Adrenal gland (tissue), 12 donors: ENCODE measurements around the gene LRRC31. TPM values are rescaled to one million over a fixed set of nuclear protein-coding genes. Genes with fewer than 3 reads are reported as not detected.

Source experiments
- DNase-seq, 7 donors: peaks; one replicate each; pipeline ENCODE4 v3.0.0-alpha.2; 2019 to 2020
- H3K27ac ChIP-seq, 5 donors: fragments of 200-600 bp; sonication (generic) in 4 of 5; 1 replicate in 3 of 5; 2 replicates in 2 of 5; pipeline versions ENCODE4 v1.5.1 to v1.8.0; 2016 to 2020; ENCODE audit warnings: mild to moderate bottlenecking in 1 of 5
- H3K27me3 ChIP-seq: fragments of 200-600 bp; 2 replicates; pipeline ENCODE4 v1.8.0; 2021
- H3K36me3 ChIP-seq, 2 donors: fragments of 200-600 bp; replicated peaks in 1 of 2; 1 replicate in 1 of 2; 2 replicates in 1 of 2; pipeline versions ENCODE4 v1.5.1 to v1.8.0; 2018 to 2022
- H3K4me1 ChIP-seq, 2 donors: fragments of 200-600 bp; replicated peaks in 1 of 2; 1 replicate in 1 of 2; 2 replicates in 1 of 2; pipeline versions ENCODE4 v1.5.1 to v1.8.0; 2018 to 2021
- H3K4me3 ChIP-seq, 4 donors: fragments of 200-600 bp; sonication (generic) in 3 of 4; one replicate each; pipeline ENCODE4 v1.5.1; 2016 to 2018
- H3K9me3 ChIP-seq, 3 donors: fragments of 200-600 bp; sonication (generic) in 1 of 3; replicated peaks in 1 of 3; 1 replicate in 2 of 3; 2 replicates in 1 of 3; pipeline versions ENCODE4 v1.5.1 to v1.8.0; 2016 to 2021
- POLR2A ChIP-seq, 2 donors: fragments of 450-650 bp; IDR thresholded peaks; one replicate each; pipeline ENCODE4 v1.6.1; 2017; ENCODE audit warnings: antibody characterized with exemption in 2 of 2, mild to moderate bottlenecking in 2 of 2, moderate library complexity in 1 of 2
- WGBS, 4 donors: extraction: QIAGEN DNeasy Blood & Tissue Kit in 2 of 4; methylation state at CpG; one replicate each; pipeline versions ENCODE4 v1.1.5 to v1.1.7; 2013 to 2017; 5-methylcytosine and 5-hydroxymethylcytosine counted together
- intact Hi-C, 2 donors: fragments of 100-400 bp; cut with DNase I; formaldehyde crosslinking; loops; one replicate each; pipeline versions ENCODE4 v1.14.1 to v1.15.0; 2022 to 2023
- polyA plus RNA-seq, 3 donors: library from polyadenylated mRNA; stranded (reverse); fragments of 200-250 nt in 2 of 3; fragments of 350-450 nt in 1 of 3; fragmentation: Illumina TruSeq in 1 of 3; extraction: RNeasy Lipid Tissue Mini Kit (QIAGEN cat#74804) in 1 of 3; gene quantifications; one replicate each; pipeline ENCODE4 v1.2.3, GENCODE V29; 2013 to 2014
- total RNA-seq, 9 donors: library from RNA; depleted of rRNA in 4 of 9; stranded (reverse); fragments of >200 nt in 4 of 9; fragments of 120-200 nt in 1 of 9; fragmentation: NEBNext Ultra II Directional in 1 of 9; extraction: Animal tissue kit (Norgen Biotek cat#: 25700) in 1 of 9; gene quantifications; one replicate each; pipeline versions ENCODE4 v1.1.0 to v1.2.4, GENCODE V29; 2013 to 2023
- TF ChIP-seq, protein P1 (sequence below), 6 experiments: fragments of 450-650 bp in 4 of 6; fragments of 200-600 bp in 2 of 6; sonication (generic) in 1 of 6; IDR thresholded peaks; 1 replicate in 5 of 6; 2 replicates in 1 of 6; pipeline versions ENCODE4 v1.5.1 to v1.8.0; 2016 to 2021; ENCODE audit warnings: antibody characterized with exemption in 6 of 6, mild to moderate bottlenecking in 2 of 6, moderate library complexity in 1 of 6
- donor health status: healthy with polysubstance abuse.
- donor health status: Bipolar disorder and iron deficiency.
- donor health status: DM: yes; HTN: yes; CAD: no.
- donor health status: DM: no; HTN: no; CAD: no.
- donor health status: DM: no; HTN: no; CAD: no.
- donor health status: DM: yes; HTN: yes; CAD: no.

LRRC31 gene
- total and polyA plus RNA-seq, 12 donors = 0.06 TPM; not detected in 11

DNA sequence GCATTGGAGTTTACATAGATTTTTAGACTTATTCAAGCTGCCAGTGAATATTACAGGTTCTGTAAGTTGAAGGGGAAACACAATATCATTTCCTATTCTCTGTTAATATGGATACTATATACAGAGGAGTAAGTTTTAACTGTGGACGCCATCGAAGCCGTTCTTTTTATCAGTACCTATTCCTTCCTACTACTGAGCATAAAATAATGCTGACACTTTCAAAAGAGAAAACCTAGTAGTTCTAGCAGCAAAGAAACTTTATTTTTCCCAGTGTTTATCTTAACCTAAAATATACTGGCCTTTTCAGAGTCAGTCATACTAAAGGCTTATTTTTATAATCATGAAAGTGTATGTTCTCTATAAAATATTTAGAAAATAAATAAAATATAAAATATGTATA lies 14.2 kb downstream of the LRRC31 start:
- DNase-seq = no peak
- TF ChIP-seq, protein P1, sequence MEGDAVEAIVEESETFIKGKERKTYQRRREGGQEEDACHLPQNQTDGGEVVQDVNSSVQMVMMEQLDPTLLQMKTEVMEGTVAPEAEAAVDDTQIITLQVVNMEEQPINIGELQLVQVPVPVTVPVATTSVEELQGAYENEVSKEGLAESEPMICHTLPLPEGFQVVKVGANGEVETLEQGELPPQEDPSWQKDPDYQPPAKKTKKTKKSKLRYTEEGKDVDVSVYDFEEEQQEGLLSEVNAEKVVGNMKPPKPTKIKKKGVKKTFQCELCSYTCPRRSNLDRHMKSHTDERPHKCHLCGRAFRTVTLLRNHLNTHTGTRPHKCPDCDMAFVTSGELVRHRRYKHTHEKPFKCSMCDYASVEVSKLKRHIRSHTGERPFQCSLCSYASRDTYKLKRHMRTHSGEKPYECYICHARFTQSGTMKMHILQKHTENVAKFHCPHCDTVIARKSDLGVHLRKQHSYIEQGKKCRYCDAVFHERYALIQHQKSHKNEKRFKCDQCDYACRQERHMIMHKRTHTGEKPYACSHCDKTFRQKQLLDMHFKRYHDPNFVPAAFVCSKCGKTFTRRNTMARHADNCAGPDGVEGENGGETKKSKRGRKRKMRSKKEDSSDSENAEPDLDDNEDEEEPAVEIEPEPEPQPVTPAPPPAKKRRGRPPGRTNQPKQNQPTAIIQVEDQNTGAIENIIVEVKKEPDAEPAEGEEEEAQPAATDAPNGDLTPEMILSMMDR (IDR thresholded peaks at IDR 0.05) = no peak
- TF ChIP-seq POLR2A (IDR thresholded peaks at IDR 0.05) = no peak
- Histone ChIP-seq H3K27ac (no peak overlapping the region), H3K27me3 (peaks cover 5% of the 10 kb centered on the region), H3K36me3 (no peaks in the 10 kb centered on the region), H3K4me1 (no peaks in the 10 kb centered on the region), H3K9me3 (no peaks in the 10 kb centered on the region), H3K4me3 (no peak overlapping the region)
- WGBS, 4 donors = 84 to 90% (median 87%) methylated on average over 3 of the region's 3 CpGs
- intact Hi-C loops = no loop called here

DNA sequence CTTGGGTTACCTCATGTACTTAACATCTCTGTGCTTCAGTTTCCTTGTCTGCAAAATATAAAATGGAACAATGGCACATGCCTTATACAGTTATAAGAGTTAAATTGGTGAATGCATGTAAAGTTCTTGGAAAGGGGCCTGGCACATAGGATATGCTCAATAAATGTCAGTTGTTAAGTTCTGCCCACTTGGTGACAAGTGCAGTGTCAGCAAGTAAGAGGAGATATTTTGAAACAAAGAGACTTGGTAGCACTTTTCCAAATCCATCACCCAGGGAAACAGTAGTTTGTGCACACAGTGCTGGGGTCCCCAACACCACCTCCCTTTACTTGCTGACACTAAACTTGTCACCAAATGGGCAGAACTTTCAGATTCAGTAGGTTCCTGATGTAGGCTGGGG lies 19.1 kb downstream of the LRRC31 start:
- H3K36me3 ChIP-seq = no peaks in the 10 kb centered on the region
- no peaks in the 10 kb centered on the region for H3K4me1 ChIP-seq
- no peak for DNase-seq
- H3K27ac ChIP-seq = no peak overlapping the region
- intact Hi-C loops = no loop called here
- no peak for TF ChIP-seq POLR2A (IDR thresholded peaks at IDR 0.05)
- TF ChIP-seq, protein P1 (IDR thresholded peaks at IDR 0.05) = no peak
- H3K27me3 ChIP-seq = no peaks in the 10 kb centered on the region
- no peaks in the 10 kb centered on the region for H3K9me3 ChIP-seq
- H3K4me3 ChIP-seq = no peak overlapping the region

DNA sequence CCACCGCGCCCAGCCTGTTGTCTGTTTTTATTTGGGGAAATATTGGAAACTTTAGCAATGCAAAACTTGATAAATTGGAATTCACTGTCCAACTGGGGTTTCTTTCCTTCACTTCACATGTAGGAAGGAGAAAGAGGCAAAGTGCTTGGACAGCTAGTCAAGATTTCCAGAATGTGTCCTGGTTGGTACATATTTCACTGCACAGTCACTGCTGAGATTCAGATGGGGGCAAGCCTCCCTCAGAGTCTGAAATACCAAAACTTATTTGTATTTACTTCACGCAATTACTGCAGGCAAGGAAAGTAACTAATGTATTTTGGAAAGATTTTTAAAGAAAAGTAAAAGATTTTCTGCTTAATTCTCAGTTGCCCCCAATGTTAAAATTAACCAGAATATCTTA lies 21.0 kb downstream of the LRRC31 start:
- WGBS, 4 donors = 91 to 93% (median 93%) methylated on average over 3 of the region's 3 CpGs
- Histone ChIP-seq H3K27ac (no peak overlapping the region), H3K36me3 (no peaks in the 10 kb centered on the region), H3K4me1 (no peaks in the 10 kb centered on the region), H3K27me3 (no peaks in the 10 kb centered on the region), H3K4me3 (no peak overlapping the region), H3K9me3 (no peaks in the 10 kb centered on the region)
- DNase-seq = no peak
- no peak for TF ChIP-seq POLR2A (IDR thresholded peaks at IDR 0.05)
- TF ChIP-seq, protein P1 (IDR thresholded peaks at IDR 0.05) = no peak
- intact Hi-C loops = no loop called here

DNA sequence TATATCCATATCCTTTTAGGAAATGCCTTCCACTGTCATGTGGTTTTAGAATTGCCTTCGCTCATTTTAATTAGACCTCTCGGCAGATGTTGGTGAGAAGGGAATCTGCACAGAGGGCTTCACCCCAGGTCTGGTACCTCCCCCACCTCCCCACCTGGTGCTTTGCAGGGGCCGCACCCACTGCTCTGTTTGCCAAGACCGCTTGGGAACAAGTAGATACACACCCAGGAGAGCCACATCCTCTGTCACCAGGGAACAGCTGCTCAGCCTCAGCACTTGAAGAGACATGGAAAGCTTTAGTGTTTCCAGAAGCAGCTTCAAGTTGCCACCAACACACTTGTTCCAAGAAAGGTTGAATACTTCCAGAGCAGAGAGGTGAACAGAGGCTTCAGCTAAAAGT lies 21.8 kb downstream of the LRRC31 start:
- Histone ChIP-seq H3K9me3 (no peaks in the 10 kb centered on the region), H3K36me3 (no peaks in the 10 kb centered on the region), H3K27me3 (no peaks in the 10 kb centered on the region), H3K4me1 (no peaks in the 10 kb centered on the region), H3K27ac (no peak overlapping the region), H3K4me3 (no peak overlapping the region)
- TF ChIP-seq, protein P1 (IDR thresholded peaks at IDR 0.05) = no peak
- no peak for TF ChIP-seq POLR2A (IDR thresholded peaks at IDR 0.05)
- 70 to 89% (median 80%) methylated on average over 4 of the region's 4 CpGs for WGBS, 4 donors
- DNase-seq = no peak
- intact Hi-C loops = no loop called here
